ENCODE results near the gene CNOT11. TPM values are rescaled to one million over a fixed set of nuclear protein-coding genes. Genes with fewer than 3 reads are reported as not detected.

Gene CNOT11
- total RNA-seq, 1 experiment from 2014 or later: 54.0 TPM

DNA sequence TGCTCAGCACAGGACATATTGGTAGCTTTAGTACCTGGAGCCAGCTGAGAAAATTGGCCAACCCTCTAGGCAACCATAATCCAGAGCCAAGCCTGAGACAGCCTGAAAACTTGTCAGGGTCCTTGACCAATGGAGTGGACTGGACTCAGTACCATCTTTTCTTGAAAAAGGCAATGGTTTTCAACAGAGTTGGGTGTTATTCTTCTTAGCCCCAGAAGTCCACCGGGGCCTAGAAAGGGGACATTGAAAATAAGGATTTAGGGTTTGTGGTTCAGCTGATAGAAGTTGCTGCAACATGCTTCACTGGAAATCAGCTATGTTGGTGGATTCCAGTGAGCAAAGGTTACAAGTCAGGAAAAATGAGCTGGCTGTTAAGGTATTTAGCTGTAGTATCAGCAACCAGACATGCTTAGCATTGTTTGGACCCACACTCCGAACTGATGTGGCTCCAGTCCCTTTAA lies 22.1 kb upstream of the CNOT11 start (continued):
- TF ChIP-seq, protein P1, sequence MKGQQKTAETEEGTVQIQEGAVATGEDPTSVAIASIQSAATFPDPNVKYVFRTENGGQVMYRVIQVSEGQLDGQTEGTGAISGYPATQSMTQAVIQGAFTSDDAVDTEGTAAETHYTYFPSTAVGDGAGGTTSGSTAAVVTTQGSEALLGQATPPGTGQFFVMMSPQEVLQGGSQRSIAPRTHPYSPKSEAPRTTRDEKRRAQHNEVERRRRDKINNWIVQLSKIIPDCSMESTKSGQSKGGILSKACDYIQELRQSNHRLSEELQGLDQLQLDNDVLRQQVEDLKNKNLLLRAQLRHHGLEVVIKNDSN (CRISPR knock-in tag; IDR thresholded peaks at IDR 0.05): no peak
- TF ChIP-seq ETV6 (CRISPR knock-in tag; IDR thresholded peaks at IDR 0.05) (no peak), RELA (CRISPR knock-in tag; IDR thresholded peaks at IDR 0.05; ENCODE audit: borderline replicate concordance) (no peak)
- TF ChIP-seq, protein P2, sequence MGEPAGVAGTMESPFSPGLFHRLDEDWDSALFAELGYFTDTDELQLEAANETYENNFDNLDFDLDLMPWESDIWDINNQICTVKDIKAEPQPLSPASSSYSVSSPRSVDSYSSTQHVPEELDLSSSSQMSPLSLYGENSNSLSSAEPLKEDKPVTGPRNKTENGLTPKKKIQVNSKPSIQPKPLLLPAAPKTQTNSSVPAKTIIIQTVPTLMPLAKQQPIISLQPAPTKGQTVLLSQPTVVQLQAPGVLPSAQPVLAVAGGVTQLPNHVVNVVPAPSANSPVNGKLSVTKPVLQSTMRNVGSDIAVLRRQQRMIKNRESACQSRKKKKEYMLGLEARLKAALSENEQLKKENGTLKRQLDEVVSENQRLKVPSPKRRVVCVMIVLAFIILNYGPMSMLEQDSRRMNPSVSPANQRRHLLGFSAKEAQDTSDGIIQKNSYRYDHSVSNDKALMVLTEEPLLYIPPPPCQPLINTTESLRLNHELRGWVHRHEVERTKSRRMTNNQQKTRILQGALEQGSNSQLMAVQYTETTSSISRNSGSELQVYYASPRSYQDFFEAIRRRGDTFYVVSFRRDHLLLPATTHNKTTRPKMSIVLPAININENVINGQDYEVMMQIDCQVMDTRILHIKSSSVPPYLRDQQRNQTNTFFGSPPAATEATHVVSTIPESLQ (CRISPR knock-in tag; IDR thresholded peaks at IDR 0.05): no peak
- TF ChIP-seq, protein P3, sequence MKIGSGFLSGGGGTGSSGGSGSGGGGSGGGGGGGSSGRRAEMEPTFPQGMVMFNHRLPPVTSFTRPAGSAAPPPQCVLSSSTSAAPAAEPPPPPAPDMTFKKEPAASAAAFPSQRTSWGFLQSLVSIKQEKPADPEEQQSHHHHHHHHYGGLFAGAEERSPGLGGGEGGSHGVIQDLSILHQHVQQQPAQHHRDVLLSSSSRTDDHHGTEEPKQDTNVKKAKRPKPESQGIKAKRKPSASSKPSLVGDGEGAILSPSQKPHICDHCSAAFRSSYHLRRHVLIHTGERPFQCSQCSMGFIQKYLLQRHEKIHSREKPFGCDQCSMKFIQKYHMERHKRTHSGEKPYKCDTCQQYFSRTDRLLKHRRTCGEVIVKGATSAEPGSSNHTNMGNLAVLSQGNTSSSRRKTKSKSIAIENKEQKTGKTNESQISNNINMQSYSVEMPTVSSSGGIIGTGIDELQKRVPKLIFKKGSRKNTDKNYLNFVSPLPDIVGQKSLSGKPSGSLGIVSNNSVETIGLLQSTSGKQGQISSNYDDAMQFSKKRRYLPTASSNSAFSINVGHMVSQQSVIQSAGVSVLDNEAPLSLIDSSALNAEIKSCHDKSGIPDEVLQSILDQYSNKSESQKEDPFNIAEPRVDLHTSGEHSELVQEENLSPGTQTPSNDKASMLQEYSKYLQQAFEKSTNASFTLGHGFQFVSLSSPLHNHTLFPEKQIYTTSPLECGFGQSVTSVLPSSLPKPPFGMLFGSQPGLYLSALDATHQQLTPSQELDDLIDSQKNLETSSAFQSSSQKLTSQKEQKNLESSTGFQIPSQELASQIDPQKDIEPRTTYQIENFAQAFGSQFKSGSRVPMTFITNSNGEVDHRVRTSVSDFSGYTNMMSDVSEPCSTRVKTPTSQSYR (CRISPR knock-in tag; IDR thresholded peaks at IDR 0.05): no peak

DNA sequence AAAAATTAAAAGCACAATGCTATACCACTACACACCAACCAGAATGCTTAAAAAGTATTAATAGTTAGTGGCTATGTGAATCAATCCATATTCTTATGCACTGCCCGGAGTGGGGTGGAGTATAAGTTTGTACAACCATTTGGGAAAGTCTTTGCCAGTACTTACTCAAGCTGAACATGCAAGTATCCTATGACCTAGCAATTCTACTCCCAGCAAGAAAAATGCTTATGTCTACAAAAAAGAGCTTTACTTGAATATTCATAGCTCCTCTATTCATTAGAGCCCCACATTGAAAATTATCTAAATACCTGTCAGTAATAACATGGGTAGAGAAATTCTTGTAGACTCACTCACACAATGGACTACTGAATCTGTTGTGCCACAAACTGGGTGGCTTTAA lies 21.4 kb upstream of the CNOT11 start:
- ChIA-PET POLR2A (no interaction called here), CTCF (interaction anchor here (1.5 kb wide), 1 partner anchor 10 kb away, joined by 3 read pairs; no protein-coding TSS in a partner anchor)
- Mint-ChIP-seq H3K36me3 (peaks cover 22% of the 10 kb centered on the region), H3K27me3 (ENCODE audit: low read depth) (no peaks in the 10 kb centered on the region), H3K4me3 (no peak overlapping the region), H3K4me1 (no peaks in the 10 kb centered on the region), H3K27ac (no peak overlapping the region), H3K9me3 (peaks cover 40% of the 10 kb centered on the region)
- DNase-seq (ENCODE audit: low spot score): no peak
- ATAC-seq: no peak
- TF ChIP-seq, protein P4, sequence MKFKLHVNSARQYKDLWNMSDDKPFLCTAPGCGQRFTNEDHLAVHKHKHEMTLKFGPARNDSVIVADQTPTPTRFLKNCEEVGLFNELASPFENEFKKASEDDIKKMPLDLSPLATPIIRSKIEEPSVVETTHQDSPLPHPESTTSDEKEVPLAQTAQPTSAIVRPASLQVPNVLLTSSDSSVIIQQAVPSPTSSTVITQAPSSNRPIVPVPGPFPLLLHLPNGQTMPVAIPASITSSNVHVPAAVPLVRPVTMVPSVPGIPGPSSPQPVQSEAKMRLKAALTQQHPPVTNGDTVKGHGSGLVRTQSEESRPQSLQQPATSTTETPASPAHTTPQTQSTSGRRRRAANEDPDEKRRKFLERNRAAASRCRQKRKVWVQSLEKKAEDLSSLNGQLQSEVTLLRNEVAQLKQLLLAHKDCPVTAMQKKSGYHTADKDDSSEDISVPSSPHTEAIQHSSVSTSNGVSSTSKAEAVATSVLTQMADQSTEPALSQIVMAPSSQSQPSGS (CRISPR knock-in tag; IDR thresholded peaks at IDR 0.05; ENCODE audit: borderline replicate concordance, low read depth): no peak
- TF ChIP-seq NFE2L1 (CRISPR knock-in tag; IDR thresholded peaks at IDR 0.05) (no peak), SOX15 (CRISPR knock-in tag; IDR thresholded peaks at IDR 0.05) (no peak), ZNF396 (CRISPR knock-in tag; IDR thresholded peaks at IDR 0.05; ENCODE audit: borderline replicate concordance) (no peak), NR2C2 (CRISPR knock-in tag; IDR thresholded peaks at IDR 0.05) (no peak), ZNF138 (CRISPR knock-in tag; conservative IDR thresholded peaks at IDR 0.05) (no peak), JUN (CRISPR knock-in tag; IDR thresholded peaks at IDR 0.05) (no peak), NFATC4 (CRISPR knock-in tag; IDR thresholded peaks at IDR 0.05) (no peak), HMGA2 (CRISPR knock-in tag; IDR thresholded peaks at IDR 0.05) (no peak), ETV6 (CRISPR knock-in tag; IDR thresholded peaks at IDR 0.05) (no peak)
- TF ChIP-seq, protein P5, sequence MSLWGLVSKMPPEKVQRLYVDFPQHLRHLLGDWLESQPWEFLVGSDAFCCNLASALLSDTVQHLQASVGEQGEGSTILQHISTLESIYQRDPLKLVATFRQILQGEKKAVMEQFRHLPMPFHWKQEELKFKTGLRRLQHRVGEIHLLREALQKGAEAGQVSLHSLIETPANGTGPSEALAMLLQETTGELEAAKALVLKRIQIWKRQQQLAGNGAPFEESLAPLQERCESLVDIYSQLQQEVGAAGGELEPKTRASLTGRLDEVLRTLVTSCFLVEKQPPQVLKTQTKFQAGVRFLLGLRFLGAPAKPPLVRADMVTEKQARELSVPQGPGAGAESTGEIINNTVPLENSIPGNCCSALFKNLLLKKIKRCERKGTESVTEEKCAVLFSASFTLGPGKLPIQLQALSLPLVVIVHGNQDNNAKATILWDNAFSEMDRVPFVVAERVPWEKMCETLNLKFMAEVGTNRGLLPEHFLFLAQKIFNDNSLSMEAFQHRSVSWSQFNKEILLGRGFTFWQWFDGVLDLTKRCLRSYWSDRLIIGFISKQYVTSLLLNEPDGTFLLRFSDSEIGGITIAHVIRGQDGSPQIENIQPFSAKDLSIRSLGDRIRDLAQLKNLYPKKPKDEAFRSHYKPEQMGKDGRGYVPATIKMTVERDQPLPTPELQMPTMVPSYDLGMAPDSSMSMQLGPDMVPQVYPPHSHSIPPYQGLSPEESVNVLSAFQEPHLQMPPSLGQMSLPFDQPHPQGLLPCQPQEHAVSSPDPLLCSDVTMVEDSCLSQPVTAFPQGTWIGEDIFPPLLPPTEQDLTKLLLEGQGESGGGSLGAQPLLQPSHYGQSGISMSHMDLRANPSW (CRISPR knock-in tag; conservative IDR thresholded peaks at IDR 0.05; ENCODE audit: low read depth): no peak
- TF ChIP-seq, protein P3 (CRISPR knock-in tag; IDR thresholded peaks at IDR 0.05): no peak
- TF ChIP-seq, protein P6, sequence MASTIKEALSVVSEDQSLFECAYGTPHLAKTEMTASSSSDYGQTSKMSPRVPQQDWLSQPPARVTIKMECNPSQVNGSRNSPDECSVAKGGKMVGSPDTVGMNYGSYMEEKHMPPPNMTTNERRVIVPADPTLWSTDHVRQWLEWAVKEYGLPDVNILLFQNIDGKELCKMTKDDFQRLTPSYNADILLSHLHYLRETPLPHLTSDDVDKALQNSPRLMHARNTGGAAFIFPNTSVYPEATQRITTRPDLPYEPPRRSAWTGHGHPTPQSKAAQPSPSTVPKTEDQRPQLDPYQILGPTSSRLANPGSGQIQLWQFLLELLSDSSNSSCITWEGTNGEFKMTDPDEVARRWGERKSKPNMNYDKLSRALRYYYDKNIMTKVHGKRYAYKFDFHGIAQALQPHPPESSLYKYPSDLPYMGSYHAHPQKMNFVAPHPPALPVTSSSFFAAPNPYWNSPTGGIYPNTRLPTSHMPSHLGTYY (CRISPR knock-in tag; IDR thresholded peaks at IDR 0.05): no peak
- TF ChIP-seq, protein P7, sequence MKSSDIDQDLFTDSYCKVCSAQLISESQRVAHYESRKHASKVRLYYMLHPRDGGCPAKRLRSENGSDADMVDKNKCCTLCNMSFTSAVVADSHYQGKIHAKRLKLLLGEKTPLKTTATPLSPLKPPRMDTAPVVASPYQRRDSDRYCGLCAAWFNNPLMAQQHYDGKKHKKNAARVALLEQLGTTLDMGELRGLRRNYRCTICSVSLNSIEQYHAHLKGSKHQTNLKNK (CRISPR knock-in tag; IDR thresholded peaks at IDR 0.05): no peak

Data from WTC11 (cell line).